22Rv1 (cell line): Measurements from ENCODE around the gene CYSLTR2.

ENCODE experiments used
- H3K27ac ChIP-seq: fragments of 450-650 bp; 2 replicates; pipeline ENCODE4 v1.5.1; 2017
- CTCF ChIP-seq: fragments of 450-650 bp; IDR thresholded peaks from 2 replicates; pipeline ENCODE4 v1.5.1; 2017; ENCODE audit warnings: mild to moderate bottlenecking
- ZFX ChIP-seq: fragments of 450-650 bp; IDR thresholded peaks from 2 replicates; pipeline ENCODE4 v1.6.1; 2017; ENCODE audit warnings: antibody characterized with exemption, borderline replicate concordance

Gene CYSLTR2

DNA sequence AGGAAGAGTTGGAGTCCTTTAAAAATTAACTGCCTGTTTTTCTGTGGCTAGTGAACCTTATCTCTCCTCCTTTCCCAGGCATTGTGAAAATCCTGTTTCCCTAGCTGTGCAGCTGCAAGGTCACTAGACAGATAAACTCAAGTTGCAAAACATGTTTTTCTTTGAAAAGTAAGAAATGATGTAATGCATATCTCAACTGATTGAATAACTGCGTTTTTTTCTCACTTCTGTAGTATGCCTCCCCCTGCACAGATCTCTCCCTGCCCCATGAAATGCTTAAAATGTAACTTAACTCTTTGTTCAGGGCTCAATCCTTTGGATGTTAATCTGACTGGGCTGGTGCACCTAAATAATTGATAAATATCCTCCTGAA lies 27.7 kb upstream of the CYSLTR2 start:
- no peak overlapping the region for H3K27ac ChIP-seq

GRCh38 chr13:48626726-48627451 lies 26.8 kb upstream of the CYSLTR2 start:
- no peak overlapping the region for H3K27ac ChIP-seq
- no peak for TF ChIP-seq ZFX
- no peak for TF ChIP-seq CTCF

More for the DNA sequence above, 27.7 kb upstream of the CYSLTR2 start:
- no peak for TF ChIP-seq CTCF
- no peak for TF ChIP-seq ZFX

GRCh38 chr13:48629277-48629676 lies 24.5 kb upstream of the CYSLTR2 start:
- no peak overlapping the region for H3K27ac ChIP-seq
- no peak for TF ChIP-seq CTCF
- TF ChIP-seq ZFX: no peak

DNA sequence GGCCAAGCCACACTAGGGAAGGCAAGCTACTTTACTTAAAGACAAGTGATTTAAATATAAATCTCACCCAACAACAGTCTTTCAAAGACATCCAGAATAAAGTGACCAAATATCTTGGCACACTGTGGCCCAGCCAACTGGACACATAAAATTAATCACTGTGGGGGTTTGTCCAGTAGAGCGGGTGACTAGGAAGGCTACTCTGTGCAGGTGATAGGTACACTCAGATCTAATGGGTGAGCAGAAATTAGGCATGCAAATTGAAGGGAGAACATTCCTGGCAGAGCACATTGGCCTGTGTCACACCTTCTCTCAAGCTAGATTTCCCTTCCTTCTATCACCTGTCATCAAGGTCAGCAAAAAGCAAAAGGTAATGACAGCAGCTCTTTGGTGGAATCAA lies 23.4 kb upstream of the CYSLTR2 start:
- no peak overlapping the region for H3K27ac ChIP-seq
- no peak for TF ChIP-seq CTCF
- no peak for TF ChIP-seq ZFX

DNA sequence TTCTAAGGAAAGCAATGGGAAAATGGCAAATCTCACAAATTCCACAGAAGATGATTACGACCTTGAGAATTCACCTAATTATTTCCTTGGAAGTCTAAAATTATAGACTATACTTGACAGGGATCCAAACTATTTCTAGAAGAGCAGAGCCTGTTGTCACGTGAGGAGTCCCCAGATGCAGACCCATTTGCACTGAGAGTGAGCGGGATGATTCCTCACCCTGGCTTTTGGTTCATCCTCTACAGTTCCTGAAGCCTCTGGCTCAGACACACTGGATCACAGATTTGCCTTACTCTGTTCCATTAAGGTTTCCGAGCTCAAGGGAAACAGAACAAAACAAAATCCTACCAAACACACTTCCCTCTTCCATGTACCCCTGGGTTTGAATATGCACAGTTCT lies 23.0 kb upstream of the CYSLTR2 start:
- TF ChIP-seq ZFX: no peak
- no peak for TF ChIP-seq CTCF
- no peak overlapping the region for H3K27ac ChIP-seq

DNA sequence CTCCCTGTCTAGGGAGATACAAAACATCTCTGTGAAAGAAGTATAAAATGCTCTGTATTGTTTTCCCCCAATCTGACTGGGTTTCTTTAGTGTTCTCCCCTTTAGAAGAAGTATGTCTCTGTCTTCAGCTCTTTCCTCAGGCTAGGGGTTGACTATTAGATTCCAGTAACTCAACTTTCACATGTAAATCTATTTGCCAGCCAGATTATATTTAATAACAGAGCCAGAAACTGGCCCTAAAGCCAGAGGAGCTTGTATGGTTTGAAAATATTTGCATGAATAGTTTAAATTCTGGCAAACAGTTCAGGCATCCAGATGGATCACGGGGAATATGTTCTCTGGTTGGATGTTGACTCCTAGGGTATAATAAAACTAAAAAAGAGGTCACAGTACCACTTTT lies 22.3 kb upstream of the CYSLTR2 start:
- no peak overlapping the region for H3K27ac ChIP-seq
- no peak for TF ChIP-seq CTCF
- no peak for TF ChIP-seq ZFX

DNA sequence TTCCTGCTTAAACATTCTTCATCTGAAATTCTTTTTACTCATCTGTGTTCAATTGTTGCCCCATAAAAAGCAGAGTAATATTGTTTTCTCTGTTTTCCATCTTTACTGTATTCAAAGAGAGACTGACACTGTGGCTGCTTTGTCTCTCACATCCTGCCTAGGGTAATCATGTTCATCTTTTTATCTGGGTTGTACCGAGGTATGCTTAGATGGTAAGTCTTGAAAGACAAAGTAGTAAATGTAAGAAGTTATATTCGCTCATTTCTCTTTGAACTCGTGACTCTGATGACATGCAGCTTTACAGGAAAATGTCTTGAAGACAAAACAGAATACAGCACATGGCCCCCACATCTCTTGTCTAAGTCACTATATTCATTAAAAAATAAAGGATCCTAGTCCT lies 20.0 kb upstream of the CYSLTR2 start:
- H3K27ac ChIP-seq: no peak overlapping the region
- no peak for TF ChIP-seq ZFX
- no peak for TF ChIP-seq CTCF
